ENCODE data around the gene RAD51B.
"Not testable (repeated sequence)": the region's sequence is repeated elsewhere in the genome, so short reads cannot be mapped to it uniquely, and the experiment has no call there.

Gene RAD51B

GRCh38 chr14:67984274-67984673 is 164.7 kb downstream of the RAD51B start:
- TF ChIP-seq, protein P1, sequence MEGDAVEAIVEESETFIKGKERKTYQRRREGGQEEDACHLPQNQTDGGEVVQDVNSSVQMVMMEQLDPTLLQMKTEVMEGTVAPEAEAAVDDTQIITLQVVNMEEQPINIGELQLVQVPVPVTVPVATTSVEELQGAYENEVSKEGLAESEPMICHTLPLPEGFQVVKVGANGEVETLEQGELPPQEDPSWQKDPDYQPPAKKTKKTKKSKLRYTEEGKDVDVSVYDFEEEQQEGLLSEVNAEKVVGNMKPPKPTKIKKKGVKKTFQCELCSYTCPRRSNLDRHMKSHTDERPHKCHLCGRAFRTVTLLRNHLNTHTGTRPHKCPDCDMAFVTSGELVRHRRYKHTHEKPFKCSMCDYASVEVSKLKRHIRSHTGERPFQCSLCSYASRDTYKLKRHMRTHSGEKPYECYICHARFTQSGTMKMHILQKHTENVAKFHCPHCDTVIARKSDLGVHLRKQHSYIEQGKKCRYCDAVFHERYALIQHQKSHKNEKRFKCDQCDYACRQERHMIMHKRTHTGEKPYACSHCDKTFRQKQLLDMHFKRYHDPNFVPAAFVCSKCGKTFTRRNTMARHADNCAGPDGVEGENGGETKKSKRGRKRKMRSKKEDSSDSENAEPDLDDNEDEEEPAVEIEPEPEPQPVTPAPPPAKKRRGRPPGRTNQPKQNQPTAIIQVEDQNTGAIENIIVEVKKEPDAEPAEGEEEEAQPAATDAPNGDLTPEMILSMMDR (IDR thresholded peaks at IDR 0.05; ENCODE audit: insufficient read depth, low read length): no peak
- TF ChIP-seq GABPA (IDR thresholded peaks at IDR 0.05; ENCODE audit: low read depth) (no peak), POLR2AphosphoS5 (IDR thresholded peaks at IDR 0.05; ENCODE audit: low read depth) (no peak), SPI1 (IDR thresholded peaks at IDR 0.05; ENCODE audit: borderline replicate concordance, low read depth) (no peak), REST (IDR thresholded peaks at IDR 0.05; ENCODE audit: insufficient replicate concordance, low read depth) (no peak)
- Histone ChIP-seq H3K27ac (replicated peaks) (no peak overlapping the region), H3K27me3 (ENCODE audit: insufficient read depth, poor library complexity, severe bottlenecking) (no peaks in the 10 kb centered on the region), H3K4me3 (replicated peaks; ENCODE audit: insufficient read depth, low read length) (no peak overlapping the region)
- DNase-seq (ENCODE audit: low read depth in 1 of 2, low spot score in 1 of 2): no peak

DNA sequence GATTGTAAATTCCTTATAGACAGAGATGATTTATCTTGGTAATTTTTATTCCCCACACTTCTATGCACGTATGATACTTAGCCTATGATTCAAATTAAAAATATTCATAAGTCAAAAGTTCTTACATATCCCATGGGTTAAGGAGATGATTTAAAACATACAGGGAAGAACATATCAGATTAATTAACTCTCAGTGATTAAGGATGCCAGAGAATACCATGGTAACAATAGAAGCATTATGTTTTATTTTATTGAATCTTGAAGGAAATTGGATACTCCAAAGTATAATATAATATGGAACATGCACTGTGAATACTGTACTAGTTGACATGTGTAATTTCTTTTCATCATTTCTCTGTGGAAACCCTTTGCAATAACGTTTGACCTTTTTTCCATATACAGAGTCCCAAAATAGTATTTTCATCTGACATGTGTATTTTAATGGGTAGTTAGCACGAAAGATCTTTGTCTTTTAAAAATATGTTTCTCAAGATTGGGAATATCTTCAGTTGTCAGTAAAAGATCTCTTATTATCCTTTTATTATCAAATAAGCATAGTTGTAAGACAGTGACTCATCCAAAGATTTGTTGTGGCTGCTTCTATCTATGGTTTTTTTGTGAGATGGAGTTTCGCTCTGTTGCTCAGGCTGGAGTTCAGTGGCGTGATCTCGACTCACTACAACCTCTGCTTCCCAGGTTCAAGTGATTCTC is 166.7 kb downstream of the RAD51B start:
- Histone ChIP-seq H3K27me3 (ENCODE audit: insufficient read depth, poor library complexity, severe bottlenecking) (no peaks in the 10 kb centered on the region), H3K27ac (replicated peaks) (no peak overlapping the region), H3K4me3 (replicated peaks; ENCODE audit: insufficient read depth, low read length) (no peak overlapping the region)
- no peak for DNase-seq (ENCODE audit: low read depth in 1 of 2, low spot score in 1 of 2)
- TF ChIP-seq SPI1 (IDR thresholded peaks at IDR 0.05; ENCODE audit: borderline replicate concordance, low read depth) (no peak), REST (IDR thresholded peaks at IDR 0.05; ENCODE audit: insufficient replicate concordance, low read depth) (no peak), POLR2AphosphoS5 (IDR thresholded peaks at IDR 0.05; ENCODE audit: low read depth) (no peak), GABPA (IDR thresholded peaks at IDR 0.05; ENCODE audit: low read depth) (no peak)
- TF ChIP-seq, protein P1 (IDR thresholded peaks at IDR 0.05; ENCODE audit: insufficient read depth, low read length): no peak

- Histone ChIP-seq H3K27me3 (ENCODE audit: insufficient read depth, poor library complexity, severe bottlenecking) (no peaks in the 10 kb centered on the region), H3K27ac (replicated peaks) (no peak overlapping the region), H3K4me3 (replicated peaks; ENCODE audit: insufficient read depth, low read length) (no peak overlapping the region)
- no peak for DNase-seq (ENCODE audit: low read depth in 1 of 2, low spot score in 1 of 2)
- TF ChIP-seq SPI1 (IDR thresholded peaks at IDR 0.05; ENCODE audit: borderline replicate concordance, low read depth) (no peak), REST (IDR thresholded peaks at IDR 0.05; ENCODE audit: insufficient replicate concordance, low read depth) (no peak), POLR2AphosphoS5 (IDR thresholded peaks at IDR 0.05; ENCODE audit: low read depth) (no peak), GABPA (IDR thresholded peaks at IDR 0.05; ENCODE audit: low read depth) (no peak)
- TF ChIP-seq, protein P1 (IDR thresholded peaks at IDR 0.05; ENCODE audit: insufficient read depth, low read length): no peak
Observed at GRCh38 chr14:67987606-67988005, 168.0 kb downstream of the RAD51B start.

DNA sequence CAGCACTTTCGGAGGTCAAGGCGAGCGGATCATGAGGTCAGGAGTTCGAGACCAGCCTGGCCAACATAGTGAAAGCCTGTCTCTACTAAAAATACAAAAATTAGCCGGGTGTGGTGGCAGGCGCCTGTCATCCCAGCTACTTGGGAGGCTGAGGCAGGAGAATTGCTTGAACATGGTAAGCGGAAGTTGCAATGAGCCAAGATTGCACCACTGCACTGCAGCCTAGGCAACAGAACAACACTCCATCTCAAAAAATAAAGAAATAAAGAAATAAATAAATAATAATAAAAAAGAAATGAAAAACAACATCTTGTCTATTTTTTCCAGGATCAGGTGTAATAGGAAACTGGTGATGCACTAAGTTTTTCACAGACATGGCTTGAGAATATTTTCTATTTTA is 168.6 kb downstream of the RAD51B start:
- not testable (repeated sequence) for H3K4me3 ChIP-seq (replicated peaks; ENCODE audit: insufficient read depth, low read length); H3K27ac ChIP-seq (replicated peaks); H3K27me3 ChIP-seq (ENCODE audit: insufficient read depth, poor library complexity, severe bottlenecking); DNase-seq (ENCODE audit: low read depth in 1 of 2, low spot score in 1 of 2)

Measured in HL-60 (cell line).